ENCODE measurements around the gene EFCAB12.

The EFCAB12 gene

GRCh38 chr3:129442947-129443346 lies 14.5 kb upstream of the EFCAB12 start:
- no peak for DNase-seq

- no peak for DNase-seq
These were observed 14.1 kb upstream of the EFCAB12 start for GRCh38 chr3:129442486-129442885.

- peak; percentile 68 to 80 for DNase-seq
These were observed 13.3 kb upstream of the EFCAB12 start for GRCh38 chr3:129441782-129442181.

GRCh38 chr3:129441215-129441614 lies 12.8 kb upstream of the EFCAB12 start:
- DNase-seq, result no peak

- DNase-seq, result no peak
These were observed 12.3 kb upstream of the EFCAB12 start for GRCh38 chr3:129440618-129441190.

GRCh38 chr3:129439817-129440617 lies 11.6 kb upstream of the EFCAB12 start, which contains the start of the genes IFT122 and MBD4:
IFT122 (plus strand) TSS chr3:129440224; CDS start chr3:129440331, 107 bp downstream.
MBD4 (minus strand) TSS chr3:129439948; CDS start chr3:129439833, 115 bp downstream.
- DNase-seq, result peak; percentile 98 to 100

- DNase-seq, result peak in 1 of 2 experiments; percentile 43
These were observed 10.9 kb upstream of the EFCAB12 start for GRCh38 chr3:129439226-129439816.

- DNase-seq, result no peak
These were observed 6.9 kb upstream of the EFCAB12 start for GRCh38 chr3:129435367-129435766.

GRCh38 chr3:129434140-129434539 lies 5.7 kb upstream of the EFCAB12 start:
- DNase-seq, result no peak

- no peak for DNase-seq
These were observed 5.1 kb upstream of the EFCAB12 start for GRCh38 chr3:129433565-129433964.

- no peak for DNase-seq
These were observed 4.2 kb upstream of the EFCAB12 start for GRCh38 chr3:129432671-129433070.

- no peak for DNase-seq
These were observed 3.6 kb upstream of the EFCAB12 start for GRCh38 chr3:129432036-129432435.

GRCh38 chr3:129429602-129430001 lies 1.2 kb upstream of the EFCAB12 start:
- DNase-seq, result no peak

- DNase-seq, result no peak
These were observed 630 bp upstream of the EFCAB12 start for GRCh38 chr3:129429080-129429451.

GRCh38 chr3:129428007-129428375 lies 445 bp downstream of the EFCAB12 start:
- DNase-seq, result no peak

- no peak for DNase-seq
These were observed 2.8 kb downstream of the EFCAB12 start for GRCh38 chr3:129425619-129426018.

GRCh38 chr3:129425213-129425612 lies 3.2 kb downstream of the EFCAB12 start:
- DNase-seq, result no peak

- DNase-seq, result no peak
These were observed 4.1 kb downstream of the EFCAB12 start for GRCh38 chr3:129424185-129424841.

- no peak for DNase-seq
These were observed 5.5 kb downstream of the EFCAB12 start for GRCh38 chr3:129422897-129423296.

GRCh38 chr3:129421988-129422745 lies 6.3 kb downstream of the EFCAB12 start:
- DNase-seq, result no peak

- no peak for DNase-seq
These were observed 7.1 kb downstream of the EFCAB12 start for GRCh38 chr3:129421236-129421883.

GRCh38 chr3:129419476-129419875 lies 9.0 kb downstream of the EFCAB12 start:
- no peak for DNase-seq
